GM18868 (cell line): ENCODE results near the gene GLG1.
"Not testable (repeated sequence)": the region's sequence is repeated elsewhere in the genome, so short reads cannot be mapped to it uniquely, and the experiment has no call there.

Source experiments
- ATAC-seq: cut with Tn5 transposase; IDR thresholded peaks from one replicate; pipeline ENCODE4 v1.9.1; 2021; ENCODE audit warnings: mild to moderate bottlenecking, moderate library complexity; ENCODE audit not compliant: unreplicated experiment

The GLG1 gene

GRCh38 chr16:74450967-74451760 is 155.8 kb downstream of the GLG1 start:
- no peak for ATAC-seq

- no peak for ATAC-seq
These were observed 156.7 kb downstream of the GLG1 start for GRCh38 chr16:74450236-74450635.

- ATAC-seq, result no peak
These were observed 157.4 kb downstream of the GLG1 start for GRCh38 chr16:74449470-74449869.

- ATAC-seq, result no peak
These were observed 157.9 kb downstream of the GLG1 start for GRCh38 chr16:74448990-74449389.

GRCh38 chr16:74447578-74447977 is 159.3 kb downstream of the GLG1 start:
- ATAC-seq, result no peak

- ATAC-seq, result no peak
These were observed 160.0 kb downstream of the GLG1 start for GRCh38 chr16:74446866-74447265.

- ATAC-seq, result not testable (repeated sequence)
These were observed 163.1 kb downstream of the GLG1 start for GRCh38 chr16:74443624-74444346.

GRCh38 chr16:74439685-74440084 is 167.2 kb downstream of the GLG1 start:
- no peak for ATAC-seq

- no peak for ATAC-seq
These were observed 168.4 kb downstream of the GLG1 start for GRCh38 chr16:74438492-74438979.

- no peak for ATAC-seq
These were observed 175.4 kb downstream of the GLG1 start for GRCh38 chr16:74431516-74431915.

GRCh38 chr16:74430036-74430712 is 176.7 kb downstream of the GLG1 start:
- peak; percentile 72 for ATAC-seq

GRCh38 chr16:74428493-74428892 is 178.4 kb downstream of the GLG1 start:
- ATAC-seq, result not testable (repeated sequence)

- not testable (repeated sequence) for ATAC-seq
These were observed 181.2 kb downstream of the GLG1 start for GRCh38 chr16:74425751-74426150.

- ATAC-seq, result not testable (repeated sequence)
These were observed 183.2 kb downstream of the GLG1 start for GRCh38 chr16:74423721-74424120.

GRCh38 chr16:74422086-74422485 is 184.8 kb downstream of the GLG1 start:
- ATAC-seq, result not testable (repeated sequence)

- ATAC-seq, result not testable (repeated sequence)
These were observed 185.5 kb downstream of the GLG1 start for GRCh38 chr16:74421482-74421785.

- ATAC-seq, result not testable (repeated sequence)
These were observed 186.1 kb downstream of the GLG1 start, which contains the start of gene CLEC18B for GRCh38 chr16:74420612-74421481. CLEC18B (minus strand) TSS chr16:74421478; CDS start chr16:74421270, 208 bp downstream.

- ATAC-seq, result not testable (repeated sequence)
These were observed 187.1 kb downstream of the GLG1 start for GRCh38 chr16:74419811-74420210.

- ATAC-seq, result not testable (repeated sequence)
These were observed 189.0 kb downstream of the GLG1 start for GRCh38 chr16:74417897-74418296.

- not testable (repeated sequence) for ATAC-seq
These were observed 193.0 kb downstream of the GLG1 start for GRCh38 chr16:74413920-74414319.
